GM06990 (cell line): ENCODE measurements around the gene LARP4.
"Not testable (repeated sequence)": the region's sequence is repeated elsewhere in the genome, so short reads cannot be mapped to it uniquely, and the experiment has no call there.

Experiments
- DNase-seq: peaks from one replicate; pipeline ENCODE4 v3.0.0-alpha.2; 2011; ENCODE audit not compliant: insufficient read length; ENCODE audit errors: extremely low read depth
- H3K27me3 ChIP-seq: replicated peaks from 2 replicates; pipeline ENCODE4 v1.6.0; 2011; ENCODE audit warnings: low read length; ENCODE audit not compliant: control insufficient read depth, insufficient read depth
- H3K36me3 ChIP-seq: 2 replicates; pipeline ENCODE4 v1.5.1; 2011; ENCODE audit warnings: low read length; ENCODE audit not compliant: control insufficient read depth, insufficient read depth
- H3K4me3 ChIP-seq: replicated peaks from 2 replicates; pipeline ENCODE4 v1.5.1; 2011; ENCODE audit warnings: low read depth, mild to moderate bottlenecking, control low read depth, low read length
- CTCF ChIP-seq: IDR thresholded peaks from 2 replicates; pipeline ENCODE4 v1.5.1; 2011; ENCODE audit warnings: low read length, control low read depth, mild to moderate bottlenecking, inconsistent platforms; ENCODE audit not compliant: insufficient read depth, poor library complexity, severe bottlenecking

LARP4 gene

GRCh38 chr12:50483488-50483887 lies 82.8 kb downstream of the LARP4 start:
- no peak for DNase-seq
- Histone ChIP-seq H3K36me3 (no peaks in the 10 kb centered on the region), H3K4me3 (no peak overlapping the region), H3K27me3 (no peaks in the 10 kb centered on the region)
- no peak for TF ChIP-seq CTCF

- Histone ChIP-seq H3K36me3 (no peaks in the 10 kb centered on the region), H3K27me3 (no peaks in the 10 kb centered on the region), H3K4me3 (no peak overlapping the region)
- DNase-seq, result no peak
- TF ChIP-seq CTCF, result no peak
These were observed 88.1 kb downstream of the LARP4 start for GRCh38 chr12:50488801-50489200.

GRCh38 chr12:50498119-50498518 lies 97.4 kb downstream of the LARP4 start:
- H3K27me3 ChIP-seq, H3K36me3 ChIP-seq, DNase-seq, H3K4me3 ChIP-seq: not testable (repeated sequence)

GRCh38 chr12:50504798-50505674 lies 104.4 kb downstream of the LARP4 start, which contains the start of gene DIP2B:
TSS of gene DIP2B (plus strand) at chr12:50504985. CDS start at chr12:50505141, 156 bp downstream.
- Histone ChIP-seq H3K4me3 (peak within 1 kb of the TSS; percentile 97), H3K36me3 (no peaks in the 10 kb centered on the region), H3K27me3 (no peaks in the 10 kb centered on the region)
- TF ChIP-seq CTCF, result peak; percentile 86
- peak; percentile 88 for DNase-seq

- no peak for DNase-seq
- Histone ChIP-seq H3K27me3 (no peaks in the 10 kb centered on the region), H3K4me3 (peak overlapping the region; percentile 97)
These were observed 105.2 kb downstream of the LARP4 start for GRCh38 chr12:50505675-50506530.

More at GRCh38 chr12:50505675-50506530, 105.2 kb downstream of the LARP4 start:
- TF ChIP-seq CTCF, result no peak
- no peaks in the 10 kb centered on the region for H3K36me3 ChIP-seq
